Muscle layer of duodenum (tissue), 2 donors: ENCODE measurements around the gene C7orf57.
"Not testable (repeated sequence)": the region's sequence is repeated elsewhere in the genome, so short reads cannot be mapped to it uniquely, and the experiment has no call there.

Source experiments
- H3K27ac ChIP-seq: one replicate; pipeline ENCODE4 v1.7.0; 2013; ENCODE audit warnings: mild to moderate bottlenecking, low read length
- H3K27me3 ChIP-seq: one replicate; pipeline ENCODE4 v1.7.0; 2013; ENCODE audit warnings: low read depth, mild to moderate bottlenecking, control low read depth, low read length
- H3K36me3 ChIP-seq, 2 donors: one replicate each; pipeline ENCODE4 v1.7.0; 2013; ENCODE audit warnings: low read length in 2 of 2, control low read depth in 1 of 2, mild to moderate bottlenecking in 1 of 2; ENCODE audit not compliant: insufficient read depth in 2 of 2, control insufficient read depth in 1 of 2
- H3K4me1 ChIP-seq, 2 donors: one replicate each; pipeline ENCODE4 v1.7.0; 2013; ENCODE audit warnings: low read length in 2 of 2, mild to moderate bottlenecking in 2 of 2, control low read depth in 1 of 2, moderate library complexity in 1 of 2; ENCODE audit not compliant: insufficient read depth in 2 of 2, control insufficient read depth in 1 of 2
- H3K4me3 ChIP-seq, 2 donors: one replicate each; pipeline ENCODE4 v1.7.0; 2013; ENCODE audit warnings: low read length in 2 of 2, low read depth in 1 of 2, mild to moderate bottlenecking in 1 of 2
- H3K9me3 ChIP-seq, 2 donors: one replicate each; pipeline ENCODE4 v1.7.0; 2013; ENCODE audit warnings: low read length in 2 of 2, control low read depth in 1 of 2, mild to moderate bottlenecking in 1 of 2; ENCODE audit not compliant: control insufficient read depth in 1 of 2
- donor health status: healthy.

Gene C7orf57

GRCh38 chr7:48035301-48035966 lies at the start of gene C7orf57:
TSS of gene C7orf57 (plus strand) at chr7:48035543. CDS start at chr7:48036309, 766 bp downstream.
- H3K4me3 ChIP-seq = peak within 1 kb of the TSS; percentile 65 to 74
- H3K4me1 ChIP-seq = peaks cover 6 to 10% of the 10 kb centered on the region in 2 donors
- no peaks in the 10 kb centered on the region for H3K36me3 ChIP-seq
- no peaks in the 10 kb centered on the region for H3K9me3 ChIP-seq
- H3K27ac ChIP-seq = no peak within 1 kb of the TSS
- peaks cover 10% of the 10 kb centered on the region for H3K27me3 ChIP-seq

DNA sequence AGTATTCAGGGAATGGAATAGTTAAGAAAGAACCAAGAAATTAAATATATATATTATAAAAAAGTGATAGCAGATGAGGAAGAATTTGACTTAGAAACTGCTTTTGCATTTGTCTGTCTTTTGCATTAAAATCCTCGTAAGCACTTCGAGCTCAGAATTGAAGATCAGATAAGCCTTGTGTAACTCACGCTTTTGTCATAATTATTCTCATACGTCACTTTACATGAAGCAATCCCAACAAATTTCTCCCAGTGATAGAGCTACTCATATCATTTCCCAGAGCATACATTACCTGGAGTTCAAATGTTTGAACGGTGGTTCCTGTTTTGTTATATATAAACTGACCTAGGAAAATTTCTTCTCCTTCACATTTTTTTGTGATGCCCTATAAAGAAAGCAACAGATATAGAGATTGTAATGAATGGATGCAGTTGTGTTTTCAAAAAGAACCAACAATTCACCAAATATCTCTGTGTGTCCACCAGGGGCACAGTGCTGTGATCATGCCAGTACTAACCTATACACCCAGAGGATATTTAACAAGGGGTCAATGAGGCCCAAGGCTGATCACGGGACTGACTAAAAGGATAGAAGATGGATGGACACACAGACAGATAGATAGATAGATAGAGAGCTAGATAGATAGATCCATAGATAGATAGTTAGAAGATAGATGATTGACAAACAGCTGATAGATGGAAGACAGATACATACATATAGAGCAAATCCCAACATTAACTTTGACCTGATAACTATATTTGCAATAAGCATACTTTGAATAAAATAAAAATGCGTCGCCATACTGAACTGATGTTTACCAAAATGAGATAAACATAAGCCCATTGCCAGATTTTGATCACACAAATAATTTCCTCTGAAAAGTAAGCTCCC lies 46.6 kb upstream of the C7orf57 start:
- Histone ChIP-seq H3K36me3 (no peaks in the 10 kb centered on the region), H3K27me3 (no peaks in the 10 kb centered on the region), H3K9me3 (no peaks in the 10 kb centered on the region), H3K27ac (no peak overlapping the region), H3K4me3 (no peak overlapping the region), H3K4me1 (no peaks in the 10 kb centered on the region)

GRCh38 chr7:47989607-47990400 lies 45.5 kb upstream of the C7orf57 start:
- not testable (repeated sequence) for H3K4me1 ChIP-seq, H3K9me3 ChIP-seq, H3K4me3 ChIP-seq, H3K36me3 ChIP-seq, H3K27me3 ChIP-seq, H3K27ac ChIP-seq

DNA sequence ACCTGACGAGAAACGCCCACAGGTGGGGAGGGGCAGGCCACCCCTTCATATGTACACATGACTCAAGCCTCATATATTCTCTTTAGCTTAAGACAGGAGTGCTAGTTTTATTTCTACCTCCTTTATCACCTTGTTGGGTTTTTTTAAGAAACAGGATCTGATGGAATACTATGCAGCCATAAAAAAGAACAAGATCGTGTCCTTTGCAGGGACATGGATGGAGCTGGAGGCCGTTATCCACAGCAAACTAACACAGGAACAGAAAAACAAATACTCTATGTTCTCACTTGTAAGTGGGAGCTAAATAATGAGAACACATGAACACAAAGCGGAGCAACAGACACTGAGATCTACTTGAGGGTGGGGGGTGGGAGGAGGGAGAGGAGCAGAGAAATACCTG lies 44.8 kb upstream of the C7orf57 start:
- H3K27ac ChIP-seq = no peak overlapping the region
- H3K36me3 ChIP-seq = no peaks in the 10 kb centered on the region
- no peaks in the 10 kb centered on the region for H3K27me3 ChIP-seq
- no peaks in the 10 kb centered on the region for H3K4me1 ChIP-seq
- H3K4me3 ChIP-seq = no peak overlapping the region
- H3K9me3 ChIP-seq = no peaks in the 10 kb centered on the region

- H3K4me1 ChIP-seq = no peaks in the 10 kb centered on the region
- H3K4me3 ChIP-seq = peak overlapping the region in 1 of 2 donors; percentile 69
- no peak overlapping the region for H3K27ac ChIP-seq
- H3K9me3 ChIP-seq = no peaks in the 10 kb centered on the region
- no peaks in the 10 kb centered on the region for H3K27me3 ChIP-seq
- no peaks in the 10 kb centered on the region for H3K36me3 ChIP-seq
Measured at GRCh38 chr7:47991270-47991669, 44.1 kb upstream of the C7orf57 start.

- Histone ChIP-seq H3K27me3 (no peaks in the 10 kb centered on the region), H3K4me1 (no peaks in the 10 kb centered on the region), H3K4me3 (peak overlapping the region; percentile 69 to 70), H3K9me3 (no peaks in the 10 kb centered on the region), H3K36me3 (no peaks in the 10 kb centered on the region), H3K27ac (peak overlapping the region; percentile 75)
Measured at GRCh38 chr7:47991741-47992311, 43.5 kb upstream of the C7orf57 start.

GRCh38 chr7:47992446-47992845 lies 42.9 kb upstream of the C7orf57 start:
- Histone ChIP-seq H3K4me3 (peak overlapping the region; percentile 69 to 70), H3K36me3 (no peaks in the 10 kb centered on the region), H3K9me3 (no peaks in the 10 kb centered on the region), H3K4me1 (no peaks in the 10 kb centered on the region), H3K27me3 (no peaks in the 10 kb centered on the region), H3K27ac (peak overlapping the region; percentile 75)

GRCh38 chr7:47999413-47999812 lies 35.9 kb upstream of the C7orf57 start:
- Histone ChIP-seq H3K9me3 (no peaks in the 10 kb centered on the region), H3K36me3 (no peaks in the 10 kb centered on the region), H3K27me3 (no peaks in the 10 kb centered on the region), H3K27ac (no peak overlapping the region), H3K4me1 (no peaks in the 10 kb centered on the region), H3K4me3 (no peak overlapping the region)

- not testable (repeated sequence) for H3K9me3 ChIP-seq, H3K4me3 ChIP-seq, H3K36me3 ChIP-seq, H3K4me1 ChIP-seq, H3K27me3 ChIP-seq, H3K27ac ChIP-seq
Measured at GRCh38 chr7:48000164-48000563, 35.2 kb upstream of the C7orf57 start.

- no peaks in the 10 kb centered on the region for H3K9me3 ChIP-seq
- H3K27ac ChIP-seq = no peak overlapping the region
- H3K4me1 ChIP-seq = no peaks in the 10 kb centered on the region
- H3K36me3 ChIP-seq = no peaks in the 10 kb centered on the region
- H3K27me3 ChIP-seq = no peaks in the 10 kb centered on the region
- no peak overlapping the region for H3K4me3 ChIP-seq
Measured at GRCh38 chr7:48004032-48004431, 31.3 kb upstream of the C7orf57 start.

DNA sequence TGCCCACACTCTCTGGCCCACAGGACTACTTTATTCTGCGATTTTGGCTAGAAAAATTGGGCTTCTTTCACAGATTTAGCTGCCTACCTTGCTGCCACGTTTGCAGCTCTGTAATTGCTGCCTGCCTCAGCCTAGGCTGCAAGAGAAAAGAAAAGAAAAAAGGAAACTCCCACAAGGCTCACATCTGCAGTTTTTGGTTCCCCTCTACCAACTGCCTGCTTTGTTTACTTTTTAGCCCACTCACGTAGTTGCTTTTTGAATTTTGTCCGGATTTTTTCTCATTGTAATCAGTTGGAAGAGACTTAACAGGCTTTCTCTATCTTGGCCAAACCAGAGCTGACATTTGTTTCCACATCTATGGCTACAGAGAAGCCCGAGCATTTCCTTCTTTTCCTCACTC lies 30.7 kb upstream of the C7orf57 start:
- no peaks in the 10 kb centered on the region for H3K36me3 ChIP-seq
- H3K27me3 ChIP-seq = no peaks in the 10 kb centered on the region
- no peak overlapping the region for H3K4me3 ChIP-seq
- no peaks in the 10 kb centered on the region for H3K9me3 ChIP-seq
- H3K4me1 ChIP-seq = no peaks in the 10 kb centered on the region
- no peak overlapping the region for H3K27ac ChIP-seq
